ENCODE measurements around the gene SLC25A28. TPM values are rescaled to one million over a fixed set of nuclear protein-coding genes. Genes with fewer than 3 reads are reported as not detected.

Gene SLC25A28, protein sequence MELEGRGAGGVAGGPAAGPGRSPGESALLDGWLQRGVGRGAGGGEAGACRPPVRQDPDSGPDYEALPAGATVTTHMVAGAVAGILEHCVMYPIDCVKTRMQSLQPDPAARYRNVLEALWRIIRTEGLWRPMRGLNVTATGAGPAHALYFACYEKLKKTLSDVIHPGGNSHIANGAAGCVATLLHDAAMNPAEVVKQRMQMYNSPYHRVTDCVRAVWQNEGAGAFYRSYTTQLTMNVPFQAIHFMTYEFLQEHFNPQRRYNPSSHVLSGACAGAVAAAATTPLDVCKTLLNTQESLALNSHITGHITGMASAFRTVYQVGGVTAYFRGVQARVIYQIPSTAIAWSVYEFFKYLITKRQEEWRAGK
- total RNA-seq: 40.9 TPM
- long read RNA-seq, transcript SLC25A28-201 (4 exons, 1,451 nt): major isoform, 64 of 86 reads
- long read RNA-seq, partial matches to known transcripts: 6 of 86 reads
- long read RNA-seq, other reads (novel, unspliced or antisense): 15 of 86 reads

DNA sequence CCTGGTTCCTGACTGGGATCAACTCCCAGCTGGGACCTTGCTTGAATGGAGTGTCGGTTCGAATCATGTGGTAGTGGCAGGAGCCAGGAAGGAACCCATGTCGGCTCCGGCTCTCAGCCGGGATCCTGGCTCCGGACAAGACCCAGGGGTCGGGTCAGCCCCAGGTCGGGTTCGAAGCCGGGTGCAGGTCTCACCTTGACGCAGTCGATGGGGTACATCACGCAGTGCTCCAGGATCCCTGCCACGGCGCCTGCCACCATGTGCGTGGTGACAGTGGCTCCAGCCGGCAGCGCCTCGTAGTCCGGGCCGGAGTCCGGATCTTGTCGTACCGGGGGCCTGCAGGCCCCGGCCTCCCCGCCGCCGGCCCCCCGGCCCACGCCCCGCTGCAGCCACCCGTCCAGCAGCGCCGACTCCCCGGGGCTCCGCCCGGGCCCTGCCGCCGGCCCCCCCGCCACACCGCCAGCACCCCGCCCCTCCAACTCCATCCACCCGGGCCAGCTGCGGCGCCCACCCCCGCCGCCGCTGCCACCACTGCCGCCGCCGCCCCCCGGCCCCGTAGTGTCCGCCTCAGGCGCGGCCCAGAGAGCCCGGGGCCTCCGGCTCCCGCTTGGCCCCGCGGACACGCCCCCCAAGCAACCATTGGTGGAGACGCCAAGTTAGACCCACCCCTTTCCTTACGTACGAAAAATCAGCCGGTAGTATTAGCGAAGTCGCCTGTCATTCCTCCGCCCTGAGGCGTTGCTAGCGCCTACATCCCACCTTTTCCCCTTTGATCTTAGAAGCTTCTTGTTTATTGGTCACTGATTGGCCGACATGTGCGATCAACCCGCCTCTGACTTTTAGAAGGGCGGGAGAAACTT, at the start of gene SLC25A28:
TSS of gene SLC25A28 (minus strand) at position 589 of the 860 bp plus-strand sequence. CDS start at position 485, 104 bp downstream.
- peak; percentile 90 for ATAC-seq (ENCODE audit: poor library complexity)
- DNase-seq: peak; percentile 95
- intact Hi-C loops (cut with DNase I): no loop called here

DNA sequence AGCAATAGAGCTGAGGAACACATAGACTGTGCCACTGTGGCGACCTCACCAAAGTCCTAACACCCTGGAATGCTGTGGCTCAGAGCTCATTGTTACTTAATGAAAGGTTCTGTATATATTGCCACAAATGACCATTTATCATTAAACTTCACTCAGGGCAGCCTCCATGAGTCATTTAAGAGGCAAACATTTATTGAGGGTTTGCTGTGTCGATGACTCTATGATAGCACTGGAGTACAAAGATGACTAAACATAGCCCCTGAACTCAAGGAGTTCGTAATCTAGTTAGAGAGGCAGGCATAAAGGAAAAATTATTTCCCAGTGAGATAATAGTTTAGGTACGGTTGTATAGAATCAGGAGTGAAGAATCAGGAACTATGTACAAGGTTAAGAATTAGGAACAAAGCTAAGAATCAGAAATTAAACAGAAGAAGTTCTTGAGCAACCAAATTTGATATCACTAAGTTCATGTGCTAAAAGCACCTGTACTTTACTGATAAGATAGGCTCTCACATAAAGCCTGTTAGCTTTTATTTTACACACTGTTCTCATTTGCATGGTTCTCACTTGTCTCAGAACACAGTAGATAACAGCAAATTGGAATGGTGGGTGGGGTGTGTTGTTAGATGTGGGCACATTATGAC, 47.0 kb upstream of the SLC25A28 start:
- intact Hi-C loops (cut with DNase I): no loop called here
- ATAC-seq (ENCODE audit: poor library complexity): no peak
- DNase-seq: no peak

DNA sequence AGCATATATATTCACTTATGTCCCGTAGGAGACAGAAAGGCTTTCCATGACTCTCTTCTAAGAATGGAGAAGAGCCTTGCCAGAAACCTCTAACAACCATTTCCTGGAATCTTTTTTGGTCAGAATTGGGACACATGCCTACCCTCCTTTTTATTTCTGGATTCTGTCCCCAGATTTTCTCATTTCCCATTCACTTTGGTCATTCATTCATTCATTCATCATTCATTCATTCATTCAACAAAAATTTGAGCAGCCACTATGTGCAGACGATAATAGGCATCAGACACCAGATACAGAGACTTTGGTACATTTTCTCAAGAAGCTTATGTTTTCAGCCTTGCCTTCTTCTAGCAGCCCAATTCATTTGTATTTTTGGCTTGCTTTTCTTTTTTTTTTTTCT, 45.1 kb upstream of the SLC25A28 start:
- intact Hi-C loops (cut with DNase I): no loop called here
- no peak for DNase-seq
- ATAC-seq (ENCODE audit: poor library complexity): no peak

DNA sequence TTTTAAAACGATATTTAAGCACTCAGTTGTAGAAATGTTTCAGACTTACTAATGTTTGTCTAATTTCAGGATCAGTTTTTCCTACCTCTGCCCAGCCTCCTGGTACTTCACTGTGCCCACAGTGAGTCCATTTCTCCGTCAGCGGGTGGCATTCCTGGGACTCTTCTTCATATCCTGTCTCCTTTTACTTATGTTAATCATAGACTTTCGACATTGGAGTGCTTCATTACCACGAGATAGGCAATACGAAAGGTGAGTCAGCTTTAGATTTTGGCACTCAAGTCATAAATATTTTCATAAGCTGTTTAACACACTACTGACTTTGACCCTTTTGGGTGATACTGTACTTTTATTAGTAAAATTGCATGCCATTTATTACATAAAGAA, 41.1 kb upstream of the SLC25A28 start:
- no peak for ATAC-seq (ENCODE audit: poor library complexity)
- no peak for DNase-seq
- intact Hi-C loops (cut with DNase I): no loop called here

DNA sequence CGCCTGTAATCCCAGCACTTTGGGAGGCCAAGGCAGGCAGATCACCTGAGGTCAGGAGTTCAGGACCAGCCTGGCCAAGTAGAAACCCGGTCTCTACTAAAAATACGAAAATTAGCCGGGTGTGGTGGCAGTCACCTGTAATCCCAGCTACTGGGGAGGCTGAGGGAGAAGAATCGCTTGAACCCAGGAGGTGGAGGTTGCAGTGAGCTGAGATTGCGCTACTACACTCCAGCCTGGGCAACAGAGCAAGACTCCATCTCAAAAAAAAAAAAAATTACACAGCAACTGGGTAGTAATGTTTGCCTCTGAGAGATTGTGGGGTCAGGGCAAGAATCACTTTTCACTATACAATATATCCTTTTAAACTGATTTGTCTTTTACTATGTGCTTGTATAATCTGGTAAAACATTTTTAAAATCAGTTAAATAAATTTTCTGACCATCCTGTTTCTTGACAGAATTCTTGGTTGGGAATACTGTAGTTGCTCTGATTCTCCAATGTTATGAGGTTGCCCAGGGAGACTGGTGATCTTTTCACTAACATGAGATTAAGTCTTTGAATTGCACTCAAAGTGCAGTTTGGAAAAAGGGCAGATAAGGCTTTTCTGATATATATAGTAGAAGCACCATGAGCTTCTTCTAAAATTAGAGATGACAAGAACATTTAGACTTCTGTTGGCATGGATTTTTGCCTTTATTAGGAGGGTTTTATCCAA, 40.6 kb upstream of the SLC25A28 start:
- no peak for DNase-seq
- intact Hi-C loops (cut with DNase I): no loop called here
- no peak for ATAC-seq (ENCODE audit: poor library complexity)

DNA sequence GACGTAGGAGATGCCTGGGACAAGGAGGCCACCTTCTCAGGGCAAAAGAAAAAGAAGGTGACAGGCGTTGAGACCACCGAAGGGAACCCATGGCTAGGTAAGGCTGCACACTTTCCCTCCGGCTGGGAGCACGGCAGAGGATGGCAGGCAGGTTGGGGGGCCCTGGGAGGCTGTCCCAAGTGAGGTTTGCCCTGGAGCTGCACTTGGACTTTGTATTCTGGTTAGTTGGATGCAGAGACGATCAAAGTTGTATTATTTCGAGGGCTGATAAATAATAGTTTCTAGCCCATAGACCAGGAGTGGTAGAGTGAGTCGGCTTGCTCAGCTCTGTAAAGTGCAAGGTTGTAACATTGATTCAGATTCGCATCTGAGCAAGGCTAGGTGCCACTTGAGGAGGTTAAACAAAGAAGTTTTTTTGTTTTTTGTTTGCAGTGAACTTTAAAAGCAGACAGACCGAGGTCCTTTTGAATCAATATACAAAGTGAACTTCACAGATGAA, 39.7 kb upstream of the SLC25A28 start:
- intact Hi-C loops (cut with DNase I): no loop called here
- DNase-seq: no peak
- ATAC-seq (ENCODE audit: poor library complexity): peak; percentile 4

DNA sequence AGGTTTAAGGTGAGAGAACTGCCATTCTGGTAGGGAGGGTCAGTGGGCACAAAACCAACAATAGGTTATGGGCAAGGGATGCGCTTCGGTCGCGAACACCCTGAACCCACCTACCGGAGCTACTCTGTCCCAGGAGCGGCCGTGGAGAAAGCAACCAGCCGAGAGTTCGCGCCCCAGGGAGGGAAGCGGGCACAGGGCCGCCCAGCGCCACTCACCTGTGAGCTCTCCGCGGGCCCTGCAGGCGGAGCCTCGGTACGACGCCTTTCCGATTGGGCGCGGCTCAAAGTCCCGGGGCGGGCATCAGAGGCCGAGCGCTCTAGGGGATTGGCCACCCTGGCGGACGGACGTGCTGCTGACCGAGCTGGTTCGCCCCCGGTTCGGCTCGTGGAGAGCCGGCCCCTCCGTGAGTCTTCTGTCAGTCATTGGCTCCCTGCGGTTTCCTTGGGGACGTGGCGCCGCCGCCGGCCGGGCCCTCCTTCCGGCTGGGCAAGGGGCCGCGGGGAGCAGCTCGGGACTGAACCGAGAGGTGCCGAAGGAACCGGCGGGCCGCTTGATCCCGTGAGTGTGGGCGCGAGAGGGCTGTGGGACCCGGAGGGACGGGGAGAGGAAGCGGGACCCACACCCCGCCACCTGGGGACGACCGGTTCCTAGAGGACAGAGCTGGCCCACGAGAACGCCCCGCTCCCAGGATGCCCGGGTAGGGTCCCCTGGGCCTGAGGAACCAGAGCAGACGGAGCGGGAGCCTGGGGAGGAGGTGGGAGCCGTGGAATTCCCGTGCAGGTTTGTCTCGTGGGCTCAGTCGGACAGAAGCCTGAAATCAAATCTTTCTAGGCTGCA, 39.0 kb upstream of the SLC25A28 start, which contains the start of gene ENTPD7:
TSS of gene ENTPD7 (plus strand) at position 479 of the 837 bp plus-strand sequence. CDS start 448 bp downstream, outside the sequence.
- ATAC-seq (ENCODE audit: poor library complexity): peak; percentile 100
- peak; percentile 97 for DNase-seq
- intact Hi-C loops (cut with DNase I): no loop called here

DNA sequence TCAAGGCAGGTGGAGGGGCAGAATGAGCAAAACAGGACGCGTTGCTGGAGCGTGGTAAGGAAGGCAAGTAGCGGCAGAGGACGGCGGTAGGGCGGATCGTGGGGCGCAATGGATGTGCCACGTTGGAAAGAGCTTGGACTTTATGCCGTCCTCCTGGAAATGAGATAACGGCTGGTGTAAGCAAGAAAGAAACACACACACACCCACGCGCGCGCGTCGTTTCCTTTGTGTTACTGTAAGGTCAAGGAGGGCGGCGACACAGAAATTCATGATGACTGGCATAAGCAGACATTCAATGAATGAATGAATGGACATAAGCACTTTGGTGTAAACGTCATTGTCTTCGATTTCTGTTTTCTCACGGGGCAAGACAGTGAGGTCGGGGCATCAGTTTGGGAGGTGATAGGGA, 38.4 kb upstream of the SLC25A28 start:
- ATAC-seq (ENCODE audit: poor library complexity): no peak
- DNase-seq: peak; percentile 70
- intact Hi-C loops (cut with DNase I): no loop called here

DNA sequence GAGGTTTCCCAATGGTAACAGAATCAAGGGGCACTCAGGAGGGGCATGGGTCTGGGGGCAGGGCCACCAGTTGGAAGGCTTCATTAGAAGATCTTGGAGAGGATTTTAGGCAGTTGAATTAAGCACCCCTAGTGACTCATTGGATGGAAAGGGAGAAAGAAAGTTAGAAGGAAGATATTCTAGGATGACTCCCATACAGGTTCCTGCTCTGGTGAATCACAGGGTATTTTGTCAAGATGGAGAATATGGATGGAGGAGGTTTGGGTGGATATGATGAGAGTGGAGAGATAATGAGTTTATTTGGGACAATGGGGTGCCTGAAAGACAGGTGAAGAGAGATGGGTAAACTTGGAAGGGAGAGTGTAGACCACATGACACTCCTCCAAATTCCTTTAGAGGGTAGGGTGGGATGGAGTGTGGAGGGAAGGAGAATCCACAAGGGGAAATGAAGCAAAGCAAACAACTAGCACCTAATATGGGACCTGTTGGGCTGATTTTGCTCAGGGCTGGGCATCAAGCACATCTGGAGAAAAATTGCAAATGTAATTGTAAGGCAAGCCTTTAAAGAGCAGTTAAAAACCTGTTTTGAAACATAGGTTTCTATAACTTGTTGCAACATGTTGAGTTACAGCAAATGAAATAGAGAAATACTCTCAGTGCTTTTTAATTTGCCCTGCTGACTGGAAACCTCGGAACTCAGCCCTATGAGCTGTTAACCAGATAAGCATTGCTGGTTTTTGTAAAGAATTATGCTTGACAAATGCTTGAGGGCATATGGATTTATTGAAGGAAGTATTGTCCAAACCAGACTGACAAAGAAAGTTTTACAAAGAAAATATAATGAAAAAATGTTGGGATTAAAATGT, 36.2 kb upstream of the SLC25A28 start:
- ATAC-seq (ENCODE audit: poor library complexity) (no peak), DNase-seq (no peak)
- intact Hi-C loops (cut with DNase I): no loop called here

DNA sequence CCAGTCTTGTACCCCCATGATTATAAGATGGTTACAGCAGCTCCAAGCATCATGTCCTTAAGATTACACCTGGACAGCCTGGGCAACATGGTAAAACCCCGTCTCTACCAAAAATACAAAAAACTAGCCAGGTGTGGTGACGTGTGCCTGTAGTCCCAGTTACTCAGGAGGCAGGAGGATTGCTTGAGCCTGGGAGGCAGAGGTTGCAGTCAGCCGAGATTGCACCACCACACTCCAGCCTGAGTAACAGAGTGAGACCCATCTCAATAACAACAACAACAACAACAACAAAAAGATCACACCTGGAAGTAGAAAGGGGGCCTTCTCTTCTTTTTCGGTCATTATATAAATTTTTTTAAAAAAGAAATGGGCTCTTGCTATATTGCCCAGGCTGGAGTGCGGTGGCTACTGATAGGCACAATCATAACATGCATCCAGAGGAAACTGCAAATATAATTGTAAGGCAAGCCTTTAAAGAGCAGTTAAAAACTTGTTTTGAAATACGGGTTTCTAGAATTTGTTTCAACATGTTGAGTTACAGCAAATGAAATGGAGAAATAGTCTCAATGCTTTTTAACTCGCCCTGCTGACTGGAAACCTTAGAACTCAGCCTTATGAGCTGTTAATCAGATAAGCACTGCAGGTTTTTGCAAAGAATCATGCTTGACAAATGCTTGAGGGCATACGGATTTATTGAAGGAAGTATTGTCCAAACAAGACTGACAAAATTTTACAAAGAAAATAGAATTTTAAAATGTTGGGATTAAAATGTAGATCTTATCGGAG, 34.3 kb upstream of the SLC25A28 start:
- DNase-seq (no peak), ATAC-seq (ENCODE audit: poor library complexity) (no peak)
- intact Hi-C loops (cut with DNase I): no loop called here

DNA sequence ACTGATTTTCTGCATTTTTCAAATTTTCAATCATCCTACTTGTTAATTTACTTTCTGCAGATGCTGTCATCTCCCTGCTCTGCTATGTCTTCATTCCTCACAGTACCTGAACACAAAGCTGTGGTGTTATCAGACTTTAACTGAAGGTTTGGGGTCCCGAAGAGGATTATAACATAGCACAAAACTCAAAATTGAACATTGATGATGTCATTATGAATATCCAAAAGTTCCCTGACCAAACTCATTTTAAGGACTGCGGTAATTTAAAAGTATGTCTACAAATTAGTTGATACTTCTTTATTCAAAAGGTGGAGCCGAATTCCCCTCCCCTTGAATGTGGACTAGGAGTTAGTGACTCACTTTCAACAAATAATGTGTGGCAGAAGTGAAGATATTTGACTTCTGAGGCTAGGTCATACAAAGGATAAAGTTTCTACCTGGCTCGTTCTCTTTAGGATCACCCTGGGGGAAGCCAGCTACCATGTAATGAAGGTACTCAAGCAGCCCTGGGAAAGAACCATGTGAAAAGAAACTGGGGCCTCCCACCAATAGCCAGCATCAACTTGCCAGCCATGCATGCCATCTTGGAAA, 32.7 kb upstream of the SLC25A28 start:
- DNase-seq (no peak), ATAC-seq (ENCODE audit: poor library complexity) (no peak)
- intact Hi-C loops (cut with DNase I): no loop called here

DNA sequence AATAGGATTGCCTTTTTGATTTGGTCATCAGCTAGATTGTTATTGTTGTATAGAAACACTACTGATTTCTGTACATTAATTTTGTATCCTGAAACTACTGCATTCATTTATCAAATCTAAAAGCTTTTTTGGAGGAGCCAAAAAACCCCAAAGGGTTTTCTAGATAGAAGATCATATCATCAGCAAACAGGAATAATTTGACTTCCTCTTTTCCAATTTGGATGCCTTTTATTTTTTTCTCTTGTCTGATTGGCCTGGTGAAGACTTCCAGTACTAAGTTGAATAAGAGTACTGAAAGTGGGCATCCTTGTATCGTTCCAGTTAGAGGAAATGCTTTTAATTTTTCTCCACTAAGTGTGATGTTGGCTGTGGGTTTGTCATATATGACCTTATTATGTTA, 28.5 kb upstream of the SLC25A28 start:
- no peak for DNase-seq
- no peak for ATAC-seq (ENCODE audit: poor library complexity)
- intact Hi-C loops (cut with DNase I): no loop called here

DNA sequence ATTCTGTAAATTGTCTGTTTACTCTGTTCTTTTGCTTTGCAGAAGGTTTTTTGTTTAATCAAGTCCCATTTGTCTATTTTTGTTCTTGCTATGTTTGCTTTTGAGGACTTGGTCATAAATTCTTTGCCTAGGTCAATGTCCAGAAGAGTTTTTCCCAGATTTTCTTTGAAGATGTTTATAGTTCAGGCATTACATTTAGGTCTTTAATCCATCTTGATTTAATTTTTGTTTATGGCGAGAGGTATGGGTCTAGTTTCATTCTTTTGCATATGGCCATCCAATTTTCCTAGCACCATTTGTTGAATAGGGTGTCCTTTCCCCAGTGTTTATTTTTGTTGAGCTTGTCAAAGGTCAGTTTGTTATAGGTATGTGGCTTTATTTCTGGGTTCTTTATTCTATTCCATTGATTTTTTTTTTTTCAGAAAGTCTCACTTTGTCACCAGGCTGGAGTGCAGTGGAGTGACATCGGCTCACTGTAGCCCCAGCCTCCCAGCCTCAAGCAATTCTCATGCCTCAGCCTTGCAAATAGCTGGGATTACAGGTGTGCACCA, 27.4 kb upstream of the SLC25A28 start:
- intact Hi-C loops (cut with DNase I): no loop called here
- no peak for DNase-seq
- no peak for ATAC-seq (ENCODE audit: poor library complexity)

DNA sequence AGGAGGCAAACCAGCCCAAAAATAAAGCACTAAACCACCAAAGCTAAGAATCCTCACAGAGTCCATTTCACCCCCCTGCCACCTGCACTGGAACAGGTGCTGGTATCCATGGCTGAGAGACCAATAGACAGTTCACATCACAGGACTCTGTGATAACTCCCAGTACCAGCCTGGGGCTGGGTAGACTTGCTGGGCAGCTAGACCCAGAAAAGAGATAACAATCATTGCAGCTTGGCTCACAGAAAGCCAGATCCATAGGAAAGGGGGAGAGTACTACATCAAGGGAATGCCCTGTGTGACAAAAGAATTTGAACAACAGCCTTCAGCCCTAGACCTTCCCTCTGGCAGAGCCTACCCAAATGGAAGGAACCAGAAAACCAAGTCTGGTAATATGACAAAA, 13.6 kb upstream of the SLC25A28 start:
- intact Hi-C loops (cut with DNase I): loop anchor here (10.0 kb wide), 1 partner anchor 81 kb away; no protein-coding TSS in a partner anchor
- no peak for DNase-seq

DNA sequence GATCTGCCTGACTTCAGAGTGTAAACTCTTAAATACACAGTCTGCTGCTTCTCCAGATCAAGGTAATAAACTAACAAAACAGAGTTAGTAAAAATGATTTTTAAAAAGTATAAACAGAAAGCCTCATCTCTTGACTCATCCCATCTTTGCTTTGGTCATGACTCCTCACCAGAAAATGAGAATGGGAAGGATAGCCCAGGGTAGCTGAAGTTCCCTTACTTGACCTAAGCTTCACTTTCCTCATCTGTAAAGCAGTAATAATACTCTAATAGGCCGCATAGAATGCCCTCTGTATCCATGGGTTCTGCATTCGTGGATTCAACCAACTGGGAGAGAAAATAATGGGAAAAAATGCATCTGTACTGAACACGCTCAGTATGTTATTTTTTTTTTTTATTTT, 11.3 kb upstream of the SLC25A28 start:
- no peak for DNase-seq
- intact Hi-C loops (cut with DNase I): loop anchor here (10.0 kb wide), 1 partner anchor 83 kb away; no protein-coding TSS in a partner anchor
- ATAC-seq (ENCODE audit: poor library complexity): no peak

More for the DNA sequence above, 13.6 kb upstream of the SLC25A28 start:
- ATAC-seq (ENCODE audit: poor library complexity): no peak

All from Right ventricle myocardium superior (tissue), 1 donor.